Keratinocyte (primary cell): Measurements from ENCODE around the gene RDH5. TPM values are rescaled to one million over a fixed set of nuclear protein-coding genes. Genes with fewer than 3 reads are reported as not detected.

Experiments
- DNase-seq: peaks from one replicate; pipeline ENCODE4 v3.0.0-alpha.2; 2011; ENCODE audit warnings: low read depth, missing footprints, low spot score
- FAIRE-seq: peaks from 2 replicates; lab custom pipeline; 2011; peaks lifted over from hg19 to GRCh38; lab: Jason Lieb, UNC
- H2AFZ ChIP-seq: 2 replicates; pipeline ENCODE4 v1.6.0; 2012; ENCODE audit warnings: low read length, control low read depth, inconsistent platforms; ENCODE audit not compliant: control insufficient read depth
- H3K27ac ChIP-seq: 2 replicates; pipeline ENCODE4 v1.5.1; 2011; ENCODE audit warnings: low read length; ENCODE audit not compliant: control insufficient read depth, insufficient read depth
- H3K27me3 ChIP-seq: 3 replicates; pipeline ENCODE4 v1.6.0; 2011; ENCODE audit warnings: low read length; ENCODE audit not compliant: control insufficient read depth, insufficient read depth; ENCODE audit errors: extremely low read depth
- H3K36me3 ChIP-seq, 2 experiments: 2 replicates in 1 of 2; 3 replicates in 1 of 2; pipeline ENCODE4 v1.5.1; 2011; ENCODE audit warnings: low read length in 2 of 2, mild to moderate bottlenecking in 1 of 2; ENCODE audit not compliant: control insufficient read depth in 2 of 2, insufficient read depth in 2 of 2; ENCODE audit errors: extremely low read depth in 1 of 2
- H3K4me1 ChIP-seq: 3 replicates; pipeline ENCODE4 v1.5.1; 2011; ENCODE audit warnings: low read length; ENCODE audit not compliant: control insufficient read depth, insufficient read depth; ENCODE audit errors: extremely low read depth
- H3K4me2 ChIP-seq: 3 replicates; pipeline ENCODE4 v1.6.0; 2011; ENCODE audit warnings: low read depth, low read length; ENCODE audit not compliant: control insufficient read depth, insufficient read depth; ENCODE audit errors: extremely low read depth
- H3K4me3 ChIP-seq, 3 experiments: fragments of 200-600 bp in 1 of 3; sonication (generic) in 1 of 3; 2 replicates in 2 of 3; 3 replicates in 1 of 3; pipeline ENCODE4 v1.5.1; 2011 to 2016; ENCODE audit warnings: low read length in 3 of 3, mild to moderate bottlenecking in 3 of 3, control low read depth in 2 of 3, inconsistent platforms in 1 of 3, low read depth in 1 of 3, mixed read lengths in 1 of 3, mixed run types in 1 of 3, moderate library complexity in 1 of 3; ENCODE audit not compliant: control insufficient read depth in 2 of 3, insufficient read depth in 2 of 3; ENCODE audit errors: extremely low read depth in 1 of 3
- H3K79me2 ChIP-seq: 2 replicates; pipeline ENCODE4 v1.6.0; 2012; ENCODE audit warnings: low read length; ENCODE audit not compliant: control insufficient read depth, insufficient read depth
- H3K9ac ChIP-seq: 3 replicates; pipeline ENCODE4 v1.6.0; 2011; ENCODE audit warnings: low read length; ENCODE audit not compliant: control insufficient read depth, insufficient read depth; ENCODE audit errors: extremely low read depth
- H3K9me1 ChIP-seq: 3 replicates; pipeline ENCODE4 v1.6.0; 2011; ENCODE audit warnings: low read length; ENCODE audit not compliant: control insufficient read depth, insufficient read depth; ENCODE audit errors: extremely low read depth
- H3K9me3 ChIP-seq: 2 replicates; pipeline ENCODE4 v1.5.1; 2012; ENCODE audit warnings: low read depth, low read length; ENCODE audit not compliant: control insufficient read depth
- H4K20me1 ChIP-seq: 3 replicates; pipeline ENCODE4 v1.6.0; 2011; ENCODE audit warnings: low read length; ENCODE audit not compliant: control insufficient read depth, insufficient read depth; ENCODE audit errors: extremely low read depth
- CTCF ChIP-seq, 3 experiments: IDR thresholded peaks in 1 of 3; conservative IDR thresholded peaks in 1 of 3; optimal IDR thresholded peaks in 1 of 3; 2 replicates in 2 of 3; 3 replicates in 1 of 3; pipeline versions ENCODE3 to v1.5.1; 2011; ENCODE audit warnings: low read length in 3 of 3, mild to moderate bottlenecking in 3 of 3, moderate library complexity in 2 of 3, control low read depth in 1 of 3, inconsistent platforms in 1 of 3; ENCODE audit not compliant: insufficient read depth in 2 of 3; ENCODE audit errors: extremely low read depth in 1 of 3
- EZH2 ChIP-seq: IDR thresholded peaks from one replicate; pipeline ENCODE4 v1.6.1; 2012; ENCODE audit warnings: inconsistent platforms, mild to moderate bottlenecking, low read length, moderate library complexity
- dilution Hi-C: fragments of 300-500 bp; cut with MboI; formaldehyde crosslinking; loops from one replicate; pipeline ENCODE4 v1.7.0; 2020; ENCODE audit warnings: low sequenced_read_pairs; ENCODE audit not compliant: extremely low pct_ligation_motif_present
- polyA plus RNA-seq, 5 experiments: library from polyadenylated mRNA; depleted of rRNA in 3 of 5; stranded (reverse) in 3 of 5; stranded (forward) in 1 of 5; unstranded in 1 of 5; fragments of >200 nt; gene quantifications; 1 replicate in 1 of 5; 2 replicates in 3 of 5; 3 replicates in 1 of 5; pipeline versions ENCODE4 v1.2.1 to v1.2.3, GENCODE V29; 2011 to 2012; ENCODE audit warnings: missing spikeins in 2 of 5, low read depth in 1 of 5, low replicate concordance in 1 of 5

Gene RDH5
- polyA plus RNA-seq, 1 donor (not counting 4 experiments of a cell fraction or from before 2014, with no cell fraction given): 1.2 TPM

- no peaks in the 10 kb centered on the region for H4K20me1 ChIP-seq
- no peak overlapping the region for H3K27ac ChIP-seq
- H2AFZ ChIP-seq: peak overlapping the region; percentile 57
- DNase-seq: no peak
- H3K9ac ChIP-seq: peak overlapping the region; percentile 46
- peak; percentile 68 for FAIRE-seq
- peaks cover 9% of the 10 kb centered on the region for H3K4me1 ChIP-seq
- H3K36me3 ChIP-seq: no peaks in the 10 kb centered on the region
- peak overlapping the region; percentile 28 to 75 (median 57) for H3K4me3 ChIP-seq
- H3K9me1 ChIP-seq: no peaks in the 10 kb centered on the region
- peak overlapping the region; percentile 81 for H3K4me2 ChIP-seq
- dilution Hi-C loops: no loop called here
- TF ChIP-seq EZH2 (no peak), CTCF (optimal IDR thresholded peaks at IDR 0.05 in 1 of 3, IDR thresholded peaks at IDR 0.05 in 1 of 3, conservative IDR thresholded peaks at IDR 0.05 in 1 of 3; ENCODE audit: extremely low read depth in 1 of 3, insufficient read depth in 2 of 3, low read length in 3 of 3) (peak; percentile 56 to 85 (median 59))
- no peaks in the 10 kb centered on the region for H3K9me3 ChIP-seq
- no peaks in the 10 kb centered on the region for H3K79me2 ChIP-seq
- no peaks in the 10 kb centered on the region for H3K27me3 ChIP-seq
These were observed 18.2 kb downstream of the RDH5 start for GRCh38 chr12:55738123-55739024.

- no peak overlapping the region for H3K9ac ChIP-seq
- DNase-seq (no peak), FAIRE-seq (no peak)
- dilution Hi-C loops: no loop called here
- H3K4me2 ChIP-seq: peak overlapping the region; percentile 81
- H3K36me3 ChIP-seq: no peaks in the 10 kb centered on the region
- H3K4me3 ChIP-seq: peak overlapping the region in 1 of 3 experiments; percentile 75
- no peaks in the 10 kb centered on the region for H3K9me3 ChIP-seq
- no peaks in the 10 kb centered on the region for H4K20me1 ChIP-seq
- no peak overlapping the region for H3K27ac ChIP-seq
- peaks cover 11% of the 10 kb centered on the region for H3K4me1 ChIP-seq
- H3K9me1 ChIP-seq: no peaks in the 10 kb centered on the region
- TF ChIP-seq EZH2 (no peak), CTCF (optimal IDR thresholded peaks at IDR 0.05 in 1 of 3, IDR thresholded peaks at IDR 0.05 in 1 of 3, conservative IDR thresholded peaks at IDR 0.05 in 1 of 3; ENCODE audit: extremely low read depth in 1 of 3, insufficient read depth in 2 of 3, low read length in 3 of 3) (no peak)
- H3K79me2 ChIP-seq: no peaks in the 10 kb centered on the region
- no peaks in the 10 kb centered on the region for H3K27me3 ChIP-seq
- no peak overlapping the region for H2AFZ ChIP-seq
These were observed 18.8 kb downstream of the RDH5 start for GRCh38 chr12:55739025-55739378.
